Transverse colon (tissue), 4 donors: ENCODE results near the gene DHCR24. TPM values are rescaled to one million over a fixed set of nuclear protein-coding genes. Genes with fewer than 3 reads are reported as not detected.
A peak's percentile ranks its signal among the peaks of the same experiment; 100 is the strongest.

Source experiments
- DNase-seq: peaks from one replicate; pipeline ENCODE4 v3.0.0-alpha.2; 2019
- H3K27ac ChIP-seq, 4 donors: fragments of 200-600 bp; sonication (generic); 2 replicates each; pipeline ENCODE4 v1.5.1; 2016 to 2018; ENCODE audit warnings: inconsistent platforms in 4 of 4
- H3K27me3 ChIP-seq: fragments of 200-600 bp; sonication (generic); 2 replicates; pipeline ENCODE4 v1.5.1; 2017; ENCODE audit warnings: inconsistent platforms
- H3K36me3 ChIP-seq, 4 donors: fragments of 200-600 bp; sonication (generic); 2 replicates each; pipeline ENCODE4 v1.5.1; 2017 to 2019; ENCODE audit warnings: inconsistent platforms in 4 of 4
- H3K4me1 ChIP-seq, 4 donors: fragments of 200-600 bp; sonication (generic); 2 replicates each; pipeline ENCODE4 v1.5.1; 2017 to 2020; ENCODE audit warnings: inconsistent platforms in 4 of 4
- H3K4me3 ChIP-seq, 4 donors: fragments of 200-600 bp; sonication (generic); 1 replicate in 1 of 4; 2 replicates in 3 of 4; pipeline versions ENCODE4 v1.5.1 to v1.6.1; 2017 to 2019; ENCODE audit warnings: inconsistent platforms in 4 of 4
- H3K9me3 ChIP-seq, 2 donors: fragments of 200-600 bp; sonication (generic); 2 replicates each; pipeline ENCODE4 v1.5.1; 2017 to 2019; ENCODE audit warnings: inconsistent platforms in 2 of 2
- EP300 ChIP-seq: sonication (generic); formaldehyde crosslinking; IDR thresholded peaks from one replicate; pipeline ENCODE4 v1.6.1; 2017; ENCODE audit warnings: antibody characterized with exemption, low read depth
- POLR2A ChIP-seq: fragments of 450-650 bp; IDR thresholded peaks from one replicate; pipeline ENCODE4 v1.6.1; 2016; ENCODE audit warnings: antibody characterized with exemption, mild to moderate bottlenecking, moderate library complexity
- POLR2AphosphoS5 ChIP-seq, 3 donors: sonication (generic); formaldehyde crosslinking; IDR thresholded peaks; one replicate each; pipeline ENCODE4 v1.6.1; 2016; ENCODE audit warnings: antibody characterized with exemption in 3 of 3
- WGBS, 2 donors: methylation state at CpG; one replicate each; pipeline ENCODE4 v1.1.5; 2018; ENCODE audit warnings: low coverage in 1 of 2; 5-methylcytosine and 5-hydroxymethylcytosine counted together
- in situ Hi-C, 4 donors: fragments of 200-750 bp; cut with MboI; loops; one replicate each; pipeline versions ENCODE4 v1.15.0 to v1.15.1; 2017; ENCODE audit warnings: low sequenced_read_pairs in 3 of 4, low pct_ligation_motif_present in 1 of 4, low pct_unique_long_range_greater_than_20kb in 1 of 4
- intact Hi-C: fragments of 100-400 bp; cut with DNase I; formaldehyde crosslinking; loops from one replicate; pipeline ENCODE4 v1.15.1; 2023; ENCODE audit warnings: low total_unique reads
- total RNA-seq, 4 donors: library from RNA; depleted of rRNA; stranded (reverse); fragments of >200 nt; gene quantifications; one replicate each; pipeline ENCODE4 v1.1.0, GENCODE V29; 2016
- TF ChIP-seq, protein P1 (sequence below), 5 experiments: fragments of 200-600 bp in 3 of 5; fragments of 450-650 bp in 2 of 5; sonication (generic) in 3 of 5; IDR thresholded peaks; 1 replicate in 2 of 5; 2 replicates in 3 of 5; pipeline ENCODE4 v1.5.1; 2016 to 2017; ENCODE audit warnings: antibody characterized with exemption in 5 of 5, inconsistent platforms in 3 of 5, mild to moderate bottlenecking in 2 of 5, moderate library complexity in 1 of 5

DHCR24 gene
- total RNA-seq, 4 donors from 2014 or later = 71.5 to 222 (median 137) TPM

DNA sequence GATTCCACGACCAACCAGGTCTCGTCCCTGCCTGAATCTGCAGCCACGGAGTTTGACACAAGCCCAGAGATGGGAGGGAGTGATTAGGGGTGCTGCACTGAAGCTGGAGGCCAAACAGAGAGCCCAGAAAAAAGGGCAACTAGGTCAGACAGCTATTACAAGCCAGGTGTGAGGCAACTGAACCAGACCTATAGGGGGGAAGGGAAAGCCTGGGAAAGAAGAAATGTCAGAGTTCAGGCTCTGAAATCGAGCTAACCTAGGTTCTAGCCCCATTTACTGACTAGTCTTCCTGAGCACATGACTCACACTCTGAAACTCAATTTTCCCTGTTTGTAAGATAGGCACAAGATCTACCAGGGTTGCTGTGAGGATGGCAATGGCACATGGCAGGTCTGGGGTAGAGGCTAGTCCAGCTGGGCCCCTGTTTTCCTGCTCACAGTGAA lies 1.7 kb downstream of the DHCR24 start:
- no peak for DNase-seq
- H3K27ac ChIP-seq = peak overlapping the region in 1 of 4 donors; percentile 85
- no peaks in the 10 kb centered on the region for H3K36me3 ChIP-seq
- no peaks in the 10 kb centered on the region for H3K9me3 ChIP-seq
- peak overlapping the region in 1 of 4 donors; percentile 68 for H3K4me3 ChIP-seq
- intact Hi-C loops (no loop called here), in situ Hi-C loops (no loop called here)
- TF ChIP-seq, protein P1, sequence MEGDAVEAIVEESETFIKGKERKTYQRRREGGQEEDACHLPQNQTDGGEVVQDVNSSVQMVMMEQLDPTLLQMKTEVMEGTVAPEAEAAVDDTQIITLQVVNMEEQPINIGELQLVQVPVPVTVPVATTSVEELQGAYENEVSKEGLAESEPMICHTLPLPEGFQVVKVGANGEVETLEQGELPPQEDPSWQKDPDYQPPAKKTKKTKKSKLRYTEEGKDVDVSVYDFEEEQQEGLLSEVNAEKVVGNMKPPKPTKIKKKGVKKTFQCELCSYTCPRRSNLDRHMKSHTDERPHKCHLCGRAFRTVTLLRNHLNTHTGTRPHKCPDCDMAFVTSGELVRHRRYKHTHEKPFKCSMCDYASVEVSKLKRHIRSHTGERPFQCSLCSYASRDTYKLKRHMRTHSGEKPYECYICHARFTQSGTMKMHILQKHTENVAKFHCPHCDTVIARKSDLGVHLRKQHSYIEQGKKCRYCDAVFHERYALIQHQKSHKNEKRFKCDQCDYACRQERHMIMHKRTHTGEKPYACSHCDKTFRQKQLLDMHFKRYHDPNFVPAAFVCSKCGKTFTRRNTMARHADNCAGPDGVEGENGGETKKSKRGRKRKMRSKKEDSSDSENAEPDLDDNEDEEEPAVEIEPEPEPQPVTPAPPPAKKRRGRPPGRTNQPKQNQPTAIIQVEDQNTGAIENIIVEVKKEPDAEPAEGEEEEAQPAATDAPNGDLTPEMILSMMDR (IDR thresholded peaks at IDR 0.05) = no peak
- no peak for TF ChIP-seq EP300
- no peak for TF ChIP-seq POLR2AphosphoS5 (IDR thresholded peaks at IDR 0.05)
- no peak for TF ChIP-seq POLR2A
- no peaks in the 10 kb centered on the region for H3K27me3 ChIP-seq
- H3K4me1 ChIP-seq = peaks cover 0 to 24% (median 14%) of the 10 kb centered on the region in 4 donors
- 80 to 100% methylated on average over 1 to 4 of the region's 4 CpGs for WGBS, 2 donors

- Histone ChIP-seq H3K27ac (no peak overlapping the region), H3K4me1 (peaks cover 0 to 24% (median 14%) of the 10 kb centered on the region in 4 donors), H3K36me3 (no peaks in the 10 kb centered on the region), H3K27me3 (no peaks in the 10 kb centered on the region), H3K4me3 (no peak overlapping the region), H3K9me3 (no peaks in the 10 kb centered on the region)
- in situ Hi-C loops (no loop called here), intact Hi-C loops (no loop called here)
- DNase-seq = no peak
- TF ChIP-seq POLR2AphosphoS5 (IDR thresholded peaks at IDR 0.05) (no peak), EP300 (no peak), POLR2A (no peak)
- TF ChIP-seq, protein P1 (IDR thresholded peaks at IDR 0.05) = no peak
- 67 to 100% methylated on average over 1 to 3 of the region's 3 CpGs for WGBS, 2 donors
Measured at GRCh38 chr1:54884768-54885167, 2.2 kb downstream of the DHCR24 start.

DNA sequence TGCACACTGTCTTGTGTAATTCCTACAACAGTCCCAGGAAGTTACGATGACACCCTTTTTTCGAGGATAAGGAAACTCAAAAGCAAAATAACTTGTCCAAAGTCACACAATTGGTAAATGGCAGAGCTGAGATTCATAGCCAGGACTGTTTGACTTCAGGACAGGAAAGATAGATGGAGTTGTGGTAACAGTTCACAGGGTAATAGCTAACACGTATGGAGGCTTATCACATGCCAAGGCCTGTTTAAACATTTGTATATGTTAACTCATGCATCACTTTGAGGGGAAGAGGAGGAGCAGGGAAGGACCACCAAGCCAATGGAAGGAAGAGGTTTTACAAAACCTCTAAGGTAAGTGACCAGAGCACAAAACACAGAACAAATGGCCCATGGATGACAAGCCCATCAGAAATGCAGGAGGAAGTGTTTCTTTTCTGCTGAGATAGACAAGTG lies 2.8 kb downstream of the DHCR24 start:
- no peaks in the 10 kb centered on the region for H3K36me3 ChIP-seq
- 39 to 47% methylated on average over 3 of the region's 3 CpGs for WGBS, 2 donors
- H3K4me1 ChIP-seq = peaks cover 0 to 24% (median 14%) of the 10 kb centered on the region in 4 donors
- no peak overlapping the region for H3K27ac ChIP-seq
- H3K4me3 ChIP-seq = no peak overlapping the region
- in situ Hi-C loops = no loop called here
- TF ChIP-seq, protein P1 (IDR thresholded peaks at IDR 0.05) = no peak
- TF ChIP-seq POLR2A (no peak), EP300 (no peak), POLR2AphosphoS5 (IDR thresholded peaks at IDR 0.05) (no peak)
- H3K9me3 ChIP-seq = no peaks in the 10 kb centered on the region
- intact Hi-C loops = no loop called here
- no peak for DNase-seq
- no peaks in the 10 kb centered on the region for H3K27me3 ChIP-seq

DNA sequence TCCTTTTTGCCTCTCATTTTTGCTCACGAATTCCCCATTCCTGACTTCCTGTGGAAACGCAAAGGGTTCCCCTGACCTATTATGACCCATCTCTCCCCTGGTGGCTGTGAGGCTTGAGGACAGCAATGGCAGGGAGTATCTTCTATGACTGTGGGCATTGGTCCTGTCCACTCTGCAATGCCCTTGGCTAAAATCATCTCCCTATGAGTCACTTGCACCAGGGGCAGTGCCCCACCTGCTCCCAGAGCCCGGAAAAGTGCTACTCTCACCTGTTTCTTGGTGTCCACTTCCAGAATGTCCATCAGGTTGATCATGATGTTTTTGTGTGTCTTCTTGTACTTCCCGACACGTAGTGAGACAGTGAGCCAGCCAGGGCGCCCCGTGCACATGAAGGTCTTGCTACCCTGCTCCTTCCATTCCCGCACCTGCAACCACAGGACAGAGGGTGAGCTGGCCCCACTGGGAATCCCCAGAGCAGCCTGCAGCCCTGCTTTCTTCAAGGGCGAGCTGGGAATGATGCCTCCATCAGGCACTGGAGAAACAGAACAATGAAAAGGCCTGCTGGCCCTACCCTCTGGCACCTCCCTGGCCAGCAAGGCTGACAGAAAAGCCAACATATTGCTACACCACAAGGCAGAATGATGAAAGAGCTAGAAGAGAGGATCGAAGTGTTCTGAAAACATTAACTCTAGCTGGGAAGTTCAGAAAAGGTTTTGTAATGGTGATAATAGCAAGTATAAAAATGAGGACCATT lies 3.5 kb downstream of the DHCR24 start:
- Histone ChIP-seq H3K27me3 (no peaks in the 10 kb centered on the region), H3K4me3 (no peak overlapping the region), H3K36me3 (no peaks in the 10 kb centered on the region), H3K9me3 (no peaks in the 10 kb centered on the region), H3K27ac (no peak overlapping the region), H3K4me1 (peaks cover 0 to 24% (median 14%) of the 10 kb centered on the region in 4 donors)
- WGBS, 2 donors = 92 to 94% methylated on average over 2 to 10 of the region's 10 CpGs
- DNase-seq = no peak
- TF ChIP-seq, protein P1 (IDR thresholded peaks at IDR 0.05) = no peak
- TF ChIP-seq EP300 (no peak), POLR2A (no peak), POLR2AphosphoS5 (IDR thresholded peaks at IDR 0.05) (no peak)
- intact Hi-C loops (no loop called here), in situ Hi-C loops (no loop called here)
